Ammon's horn (tissue), 1 donor: Measurements from ENCODE around the gene VAV3.

Experiments
- DNase-seq: peaks from one replicate; pipeline ENCODE4 v3.0.0-alpha.2; 2016; ENCODE audit warnings: low spot score

Gene VAV3

DNA sequence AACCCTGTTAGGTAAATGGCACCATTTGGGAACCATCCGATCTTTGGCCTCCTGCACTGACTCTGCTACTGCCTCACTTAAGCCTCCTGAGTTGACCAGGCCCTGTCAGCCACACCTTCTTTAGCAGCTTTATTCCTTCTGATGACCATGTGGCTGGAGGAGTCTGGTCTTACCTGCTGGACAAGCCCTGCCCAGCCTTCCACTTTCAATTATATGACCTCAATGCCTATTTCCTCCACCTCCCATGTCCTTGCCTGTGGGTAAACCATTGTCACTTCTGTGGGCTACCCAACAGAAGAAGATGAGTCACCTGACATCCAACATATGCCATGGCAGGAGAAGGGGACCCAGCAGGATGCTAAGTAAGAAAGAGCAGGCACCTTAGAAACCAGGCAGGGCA, 430.3 kb downstream of the VAV3 start:
- DNase-seq: no peak

DNA sequence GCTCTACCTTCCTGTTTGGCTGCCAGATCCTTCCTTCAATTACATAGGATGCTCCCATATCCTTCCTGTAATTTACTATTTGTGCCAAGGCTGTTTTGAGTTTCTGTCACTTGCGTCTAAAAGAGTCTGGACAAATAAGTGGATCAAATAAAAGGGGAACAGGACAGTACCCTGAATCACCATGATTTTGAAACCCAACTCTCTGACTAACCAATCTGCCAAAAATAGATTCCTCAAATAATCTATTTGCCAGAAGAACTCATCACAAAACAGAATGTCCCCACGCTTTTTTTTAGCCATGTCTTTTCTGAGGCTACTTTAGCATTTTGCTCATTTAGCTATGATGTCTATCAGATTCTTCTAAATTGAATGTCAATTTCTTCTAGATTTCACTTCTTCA, 431.5 kb downstream of the VAV3 start:
- no peak for DNase-seq

DNA sequence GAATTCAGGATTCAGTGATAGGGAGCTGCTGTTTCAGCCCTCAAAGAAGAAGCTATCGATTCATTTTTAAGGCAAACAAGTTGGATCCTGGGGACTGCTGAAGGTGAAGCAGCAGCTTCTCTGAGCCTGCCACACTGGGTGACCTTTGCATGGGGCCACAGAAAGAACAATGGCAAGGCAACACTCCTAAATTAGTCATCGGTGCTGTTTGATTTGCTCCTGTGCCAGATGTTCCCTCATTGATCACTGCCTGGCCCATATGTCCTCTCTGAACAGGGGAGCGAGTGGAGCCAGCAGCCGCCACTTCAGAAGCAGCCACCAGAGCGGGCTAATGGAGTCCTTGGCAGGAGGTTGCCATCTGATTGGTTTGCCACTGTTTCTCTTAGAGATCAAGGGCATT, 432.7 kb downstream of the VAV3 start:
- DNase-seq: no peak

GRCh38 chr1:107531065-107531908, 433.7 kb downstream of the VAV3 start:
- DNase-seq: no peak

DNA sequence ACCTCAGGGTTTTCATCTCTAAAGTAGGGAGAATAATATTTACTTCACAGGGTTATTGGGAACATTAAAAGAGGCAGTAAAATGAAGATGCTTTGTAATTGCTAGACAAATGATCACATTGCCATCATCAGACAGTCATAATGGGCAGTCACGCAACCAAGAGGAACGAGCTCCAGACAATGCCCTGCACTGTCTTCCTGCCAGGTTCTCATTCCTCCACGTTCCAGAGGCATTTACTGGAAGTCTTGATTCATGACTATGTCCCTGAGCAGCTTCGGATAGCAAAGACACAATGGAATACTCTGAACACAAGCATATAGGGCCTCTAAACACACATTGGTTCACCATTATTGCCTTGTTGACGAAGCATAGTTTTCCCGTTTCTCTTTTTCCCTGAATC, 434.4 kb downstream of the VAV3 start:
- no peak for DNase-seq

- DNase-seq: peak; percentile 74
Measured at GRCh38 chr1:107529511-107530149, 435.4 kb downstream of the VAV3 start.

GRCh38 chr1:107526524-107527198, 438.3 kb downstream of the VAV3 start:
- DNase-seq: no peak

DNA sequence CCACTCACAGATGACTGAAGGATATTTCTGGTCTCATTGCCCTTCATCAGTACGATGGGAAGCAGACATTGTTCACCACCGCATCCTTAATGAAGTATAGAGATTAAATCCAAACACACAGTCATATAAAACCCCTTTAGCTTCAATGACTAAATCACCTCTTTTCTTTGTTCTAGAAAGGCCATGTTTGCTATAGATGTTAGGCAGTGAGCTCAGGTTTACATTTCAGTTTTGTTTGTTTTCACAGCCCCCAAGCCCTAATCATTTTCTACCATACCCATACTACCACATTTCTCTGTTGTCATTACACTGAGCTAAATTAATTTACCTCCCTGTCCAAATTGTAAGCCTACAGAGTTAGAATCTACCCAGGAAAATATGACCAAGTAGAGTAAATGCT, 439.0 kb downstream of the VAV3 start:
- DNase-seq: no peak

- no peak for DNase-seq
Measured at GRCh38 chr1:107525145-107525544, 439.8 kb downstream of the VAV3 start.

- no peak for DNase-seq
Measured at GRCh38 chr1:107524301-107524700, 440.7 kb downstream of the VAV3 start.

DNA sequence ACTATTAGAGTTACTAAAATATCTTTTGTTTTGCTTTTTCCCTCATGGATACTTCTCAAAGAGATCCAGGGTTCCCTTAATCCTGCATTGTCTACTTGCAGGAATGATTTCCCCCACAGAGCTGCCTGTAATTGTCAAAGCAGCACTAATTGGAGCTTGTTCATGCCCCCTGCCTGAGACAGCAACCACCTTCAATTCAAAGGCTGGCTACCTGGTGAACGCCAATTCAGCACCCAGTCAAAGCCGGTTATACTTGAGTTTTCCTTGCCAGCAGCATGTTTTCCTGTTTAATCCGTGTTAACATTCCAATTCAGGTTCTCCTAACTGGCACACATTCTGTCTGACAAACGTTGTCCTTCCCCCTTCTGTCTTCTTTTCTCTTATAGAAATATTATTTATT, 441.2 kb downstream of the VAV3 start:
- no peak for DNase-seq

DNA sequence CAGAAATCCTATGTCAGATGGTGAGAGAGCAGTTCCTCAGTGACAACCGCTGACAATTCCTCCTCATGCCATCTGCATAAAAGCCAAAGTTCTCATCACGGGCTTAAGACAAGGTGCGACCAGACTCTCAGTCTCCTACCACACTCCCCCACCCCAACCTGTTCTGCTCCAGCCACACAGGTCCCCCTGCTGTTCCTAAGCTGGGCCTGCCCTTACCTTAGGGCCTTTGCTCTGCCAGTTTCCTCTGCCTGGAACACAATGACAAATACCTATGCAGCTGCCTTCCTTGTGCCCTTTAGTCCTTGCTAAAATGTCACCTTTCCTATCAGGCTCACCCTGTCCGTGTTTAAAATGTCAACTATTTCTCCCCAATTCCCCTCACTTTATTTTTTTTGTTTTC, 441.9 kb downstream of the VAV3 start:
- DNase-seq: no peak
